Astrocyte (in vitro differentiated cells and primary cell): ENCODE measurements around the gene KIF1A. TPM values are rescaled to one million over a fixed set of nuclear protein-coding genes. Genes with fewer than 3 reads are reported as not detected.
"Not testable (repeated sequence)": the region's sequence is repeated elsewhere in the genome, so short reads cannot be mapped to it uniquely, and the experiment has no call there.

Experiments used
- DNase-seq: peaks from one replicate; pipeline ENCODE4 v3.0.0-alpha.2; 2010; ENCODE audit warnings: low read depth
- FAIRE-seq: peaks from 2 replicates; lab custom pipeline; 2011; peaks lifted over from hg19 to GRCh38; lab: Jason Lieb, UNC
- H2AFZ ChIP-seq: 2 replicates; pipeline ENCODE4 v1.6.0; 2012; ENCODE audit warnings: low read depth, low read length, inconsistent platforms
- H3K27ac ChIP-seq: 2 replicates; pipeline ENCODE4 v1.5.1; 2011; ENCODE audit warnings: low read depth, low read length, inconsistent platforms
- H3K27me3 ChIP-seq: 2 replicates; pipeline ENCODE4 v1.6.0; 2011; ENCODE audit warnings: low read length, inconsistent platforms; ENCODE audit not compliant: insufficient read depth
- H3K36me3 ChIP-seq: 2 replicates; pipeline ENCODE4 v1.5.1; 2011; ENCODE audit warnings: low read length, inconsistent platforms; ENCODE audit not compliant: insufficient read depth
- H3K4me1 ChIP-seq: 2 replicates; pipeline ENCODE4 v1.5.1; 2011; ENCODE audit warnings: low read length, inconsistent platforms; ENCODE audit not compliant: insufficient read depth
- H3K4me2 ChIP-seq: 2 replicates; pipeline ENCODE4 v1.6.0; 2012; ENCODE audit warnings: low read length, inconsistent platforms
- H3K4me3 ChIP-seq: 2 replicates; pipeline ENCODE4 v1.5.1; 2011; ENCODE audit warnings: low read depth, mild to moderate bottlenecking, low read length, inconsistent platforms; ENCODE audit not compliant: insufficient read depth
- H3K79me2 ChIP-seq: 2 replicates; pipeline ENCODE4 v1.6.0; 2012; ENCODE audit warnings: mild to moderate bottlenecking, low read length, inconsistent platforms; ENCODE audit not compliant: insufficient read depth
- H3K9ac ChIP-seq: 2 replicates; pipeline ENCODE4 v1.6.0; 2012; ENCODE audit warnings: mild to moderate bottlenecking, low read length, inconsistent platforms
- H3K9me3 ChIP-seq: 2 replicates; pipeline ENCODE4 v1.5.1; 2012; ENCODE audit warnings: low read depth, mild to moderate bottlenecking, low read length, inconsistent platforms; ENCODE audit not compliant: insufficient read depth
- H4K20me1 ChIP-seq: 2 replicates; pipeline ENCODE4 v1.6.0; 2012; ENCODE audit warnings: low read length, inconsistent platforms; ENCODE audit not compliant: insufficient read depth
- H3K27ac Mint-ChIP-seq: one replicate; pipeline ENCODE4 v1.8.0; 2021; ENCODE audit warnings: mild to moderate bottlenecking, mixed read lengths; ENCODE audit not compliant: unreplicated experiment
- H3K27me3 Mint-ChIP-seq: one replicate; pipeline ENCODE4 v1.8.0; 2021; ENCODE audit warnings: low read depth, mixed read lengths; ENCODE audit not compliant: unreplicated experiment
- H3K36me3 Mint-ChIP-seq: one replicate; pipeline ENCODE4 v1.8.0; 2021; ENCODE audit warnings: low read depth, mixed read lengths; ENCODE audit not compliant: unreplicated experiment
- H3K4me1 Mint-ChIP-seq: one replicate; pipeline ENCODE4 v1.8.0; 2021; ENCODE audit warnings: low read depth, mixed read lengths; ENCODE audit not compliant: unreplicated experiment
- H3K4me3 Mint-ChIP-seq: one replicate; pipeline ENCODE4 v1.8.0; 2021; ENCODE audit warnings: mild to moderate bottlenecking, moderate library complexity, mixed read lengths; ENCODE audit not compliant: unreplicated experiment
- H3K9me3 Mint-ChIP-seq: one replicate; pipeline ENCODE4 v1.8.0; 2021; ENCODE audit warnings: mild to moderate bottlenecking, mixed read lengths; ENCODE audit not compliant: unreplicated experiment
- total RNA-seq: library from RNA; stranded (reverse); gene quantifications from 2 replicates; pipeline ENCODE4 v1.2.1, GENCODE V29; 2021

Gene KIF1A
- total RNA-seq, 1 donor from 2014 or later = 51.2 TPM

GRCh38 chr2:240698852-240699561 is 121.0 kb downstream of the KIF1A start:
- not testable (repeated sequence) for H3K27me3 ChIP-seq, H3K9me3 ChIP-seq, H3K4me1 ChIP-seq, FAIRE-seq, H3K4me1 Mint-ChIP-seq, H3K9ac ChIP-seq, H2AFZ ChIP-seq, H3K27ac ChIP-seq, H4K20me1 ChIP-seq, H3K4me2 ChIP-seq, H3K9me3 Mint-ChIP-seq, H3K4me3 ChIP-seq, DNase-seq, H3K79me2 ChIP-seq, H3K27ac Mint-ChIP-seq, H3K4me3 Mint-ChIP-seq, H3K36me3 Mint-ChIP-seq, H3K36me3 ChIP-seq
- H3K27me3 Mint-ChIP-seq = peaks cover 11% of the 10 kb centered on the region

GRCh38 chr2:240696469-240696868 is 123.5 kb downstream of the KIF1A start:
- FAIRE-seq, H3K4me1 ChIP-seq, H3K27me3 ChIP-seq, H3K4me3 ChIP-seq, H3K4me3 Mint-ChIP-seq, H3K4me2 ChIP-seq, H3K4me1 Mint-ChIP-seq, H3K27ac ChIP-seq, H3K9ac ChIP-seq, H3K79me2 ChIP-seq, H3K9me3 ChIP-seq, DNase-seq, H3K27me3 Mint-ChIP-seq, H4K20me1 ChIP-seq, H3K36me3 Mint-ChIP-seq, H3K27ac Mint-ChIP-seq, H3K9me3 Mint-ChIP-seq, H3K36me3 ChIP-seq, H2AFZ ChIP-seq: not testable (repeated sequence)

DNA sequence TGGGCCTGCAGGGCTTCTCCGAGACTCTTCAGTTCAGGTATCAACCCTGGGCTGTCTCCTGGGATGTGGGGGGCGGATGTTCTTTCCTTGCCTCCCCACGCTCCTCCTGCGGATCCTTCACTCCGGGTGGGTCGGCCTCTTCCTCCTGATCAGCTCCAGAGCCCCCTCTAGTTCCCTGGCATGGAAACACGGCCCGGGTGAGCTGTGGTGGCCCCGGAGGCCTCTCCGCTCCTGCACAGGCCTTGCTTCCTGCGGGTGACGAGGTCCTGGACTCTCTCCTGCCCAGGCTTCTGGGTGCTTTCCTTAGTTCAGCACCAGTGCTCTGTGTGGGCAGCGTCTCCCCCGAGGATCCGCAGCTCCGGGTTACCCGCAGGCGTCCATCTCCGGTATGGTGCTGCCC is 124.4 kb downstream of the KIF1A start:
- H3K4me3 Mint-ChIP-seq, H2AFZ ChIP-seq, DNase-seq, H3K9me3 Mint-ChIP-seq, H3K27ac ChIP-seq, H3K36me3 ChIP-seq, H3K79me2 ChIP-seq, H3K4me3 ChIP-seq, FAIRE-seq, H3K4me1 ChIP-seq, H3K27ac Mint-ChIP-seq, H3K27me3 ChIP-seq, H3K9me3 ChIP-seq, H3K36me3 Mint-ChIP-seq, H3K9ac ChIP-seq, H3K4me1 Mint-ChIP-seq, H3K27me3 Mint-ChIP-seq, H3K4me2 ChIP-seq, H4K20me1 ChIP-seq: not testable (repeated sequence)

DNA sequence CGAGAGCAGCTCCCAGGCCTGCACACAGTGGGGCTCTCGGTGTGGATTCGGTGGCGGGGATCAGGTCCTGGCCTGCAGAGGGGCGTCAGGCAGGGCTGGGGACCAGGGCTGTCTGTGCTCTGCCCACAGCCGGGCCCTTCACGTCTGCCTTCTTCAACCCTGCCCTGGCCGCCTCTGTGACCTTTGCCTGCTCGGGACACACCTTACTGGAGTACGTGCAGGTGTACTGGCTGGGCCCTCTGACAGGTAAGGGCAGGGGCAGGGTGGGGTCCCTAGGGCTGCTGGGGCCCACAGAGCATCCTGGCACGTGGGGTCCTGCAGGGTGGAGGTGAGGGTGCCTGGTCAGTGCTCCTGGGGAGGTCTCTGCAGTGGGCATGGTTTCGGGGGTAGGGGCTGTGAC is 125.7 kb downstream of the KIF1A start:
- H3K9me3 ChIP-seq, H3K4me1 ChIP-seq, H3K4me3 Mint-ChIP-seq, H3K36me3 ChIP-seq, FAIRE-seq, H3K27ac Mint-ChIP-seq, H3K27ac ChIP-seq, H4K20me1 ChIP-seq, H3K9me3 Mint-ChIP-seq, H3K27me3 Mint-ChIP-seq, H3K4me3 ChIP-seq, H2AFZ ChIP-seq, H3K36me3 Mint-ChIP-seq, H3K27me3 ChIP-seq, H3K79me2 ChIP-seq, H3K4me2 ChIP-seq, DNase-seq, H3K9ac ChIP-seq, H3K4me1 Mint-ChIP-seq: not testable (repeated sequence)

DNA sequence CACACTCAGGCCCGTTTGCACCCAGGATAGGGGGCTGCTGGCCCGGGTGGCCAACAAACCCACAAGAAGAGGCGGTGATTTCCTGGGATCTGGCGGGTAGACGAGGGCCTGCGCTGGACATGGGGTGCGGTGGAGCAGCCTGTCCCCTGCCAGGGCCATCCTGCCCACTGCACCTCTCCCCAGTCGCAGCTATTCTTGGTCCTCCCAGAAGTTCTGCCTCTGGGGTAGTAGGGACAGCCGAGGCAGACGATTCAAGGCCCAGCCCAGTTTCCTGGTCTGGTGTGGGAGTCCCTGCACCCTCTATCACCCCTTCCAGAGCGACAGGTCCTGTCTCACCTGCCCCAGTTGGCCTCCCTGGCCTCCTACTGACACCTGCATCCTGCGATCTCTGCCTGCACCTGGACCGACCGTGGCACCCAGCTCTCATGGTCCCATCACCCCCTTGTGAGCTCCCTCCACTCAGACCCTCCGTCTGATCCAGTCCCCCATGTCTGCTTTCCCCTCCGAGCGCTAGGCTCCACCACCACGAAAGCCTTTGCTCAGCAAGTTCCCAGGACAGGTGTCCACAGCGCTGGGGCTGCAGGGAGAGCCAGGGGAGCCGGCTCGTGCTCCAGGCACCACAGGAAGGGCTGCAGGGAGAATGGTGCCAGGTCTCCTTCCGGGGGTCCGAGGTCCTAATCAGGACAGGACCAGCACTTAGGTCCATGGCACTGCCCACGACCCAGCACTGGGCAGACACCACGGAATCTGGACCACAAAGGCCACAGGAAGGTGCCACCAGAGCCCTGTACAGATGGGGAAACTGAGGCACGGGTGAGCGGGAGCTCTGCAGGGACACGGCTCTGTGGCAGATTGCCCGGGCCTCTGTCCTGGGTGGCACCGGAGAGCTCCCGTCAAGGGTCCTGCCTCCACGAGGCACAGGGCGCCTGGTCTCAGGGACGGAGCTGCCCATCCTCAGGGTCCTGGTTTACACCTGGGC is 127.1 kb downstream of the KIF1A start:
- H2AFZ ChIP-seq, H3K27ac Mint-ChIP-seq, FAIRE-seq, H3K36me3 Mint-ChIP-seq, H3K9me3 ChIP-seq, H4K20me1 ChIP-seq, H3K9ac ChIP-seq, H3K4me1 Mint-ChIP-seq, H3K79me2 ChIP-seq, H3K27ac ChIP-seq, H3K9me3 Mint-ChIP-seq, H3K4me3 Mint-ChIP-seq, H3K4me1 ChIP-seq, DNase-seq, H3K4me2 ChIP-seq, H3K27me3 Mint-ChIP-seq, H3K36me3 ChIP-seq, H3K4me3 ChIP-seq, H3K27me3 ChIP-seq: not testable (repeated sequence)
